Raji (cell line): ENCODE data around the gene C15orf62.

ENCODE experiments used
- POLR2A ChIP-seq: IDR thresholded peaks from 2 replicates; pipeline ENCODE4 v1.6.1; 2011; ENCODE audit warnings: low read depth, low read length, control low read depth; ENCODE audit not compliant: insufficient read depth

C15orf62 gene

GRCh38 chr15:40807888-40808461 lies 38.2 kb downstream of the C15orf62 start:
- no peak for TF ChIP-seq POLR2A

- TF ChIP-seq POLR2A: no peak
Observed at GRCh38 chr15:40808861-40809450, 39.2 kb downstream of the C15orf62 start.

GRCh38 chr15:40812721-40813425 lies 43.1 kb downstream of the C15orf62 start:
- TF ChIP-seq POLR2A: no peak

DNA sequence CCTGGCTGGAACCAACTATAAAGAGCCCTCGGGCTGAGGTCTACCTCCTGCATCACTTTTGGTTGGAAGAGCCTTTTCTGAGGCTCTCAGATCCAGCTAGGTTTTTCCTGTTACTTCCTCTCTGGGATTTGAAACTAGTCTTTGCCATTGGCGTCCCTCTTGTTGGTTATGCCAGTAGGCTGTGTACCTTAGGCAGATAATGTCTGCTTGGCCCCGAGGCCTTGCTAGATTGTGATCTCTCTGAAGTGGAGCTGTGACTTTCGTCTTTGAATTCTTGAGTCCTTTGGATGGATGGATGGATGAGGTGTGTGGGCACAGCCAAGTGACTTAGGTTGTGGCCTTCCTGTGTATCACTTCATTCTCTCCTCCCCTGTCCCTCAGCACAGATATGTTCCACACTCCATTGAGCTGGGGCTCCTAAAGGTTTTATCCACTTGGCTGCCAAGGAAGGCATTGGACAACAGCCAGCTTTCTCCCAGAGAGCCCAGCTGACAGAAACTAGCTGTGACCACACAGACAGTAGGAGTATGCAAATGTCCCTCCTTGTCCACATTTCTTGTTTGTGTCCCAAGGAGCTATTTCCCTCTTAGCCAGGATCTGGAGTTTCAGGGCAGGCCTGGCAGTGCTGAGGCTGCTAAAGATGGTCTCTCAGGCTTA lies 45.4 kb downstream of the C15orf62 start:
- TF ChIP-seq POLR2A: no peak

GRCh38 chr15:40819048-40819447 lies 49.3 kb downstream of the C15orf62 start:
- no peak for TF ChIP-seq POLR2A

GRCh38 chr15:40821195-40821594 lies 51.4 kb downstream of the C15orf62 start:
- TF ChIP-seq POLR2A: no peak
